Epithelial cell of proximal tubule (primary cell): Measurements from ENCODE around the gene ENTHD1. TPM values are rescaled to one million over a fixed set of nuclear protein-coding genes. Genes with fewer than 3 reads are reported as not detected.

Experiments
- DNase-seq: peaks from one replicate; pipeline ENCODE4 v3.0.0-alpha.2; 2011; ENCODE audit warnings: low read depth
- H3K4me3 ChIP-seq: 2 replicates; pipeline ENCODE4 v1.5.1; 2011; ENCODE audit warnings: low read depth, mild to moderate bottlenecking, low read length
- CTCF ChIP-seq: conservative IDR thresholded peaks from 2 replicates; pipeline ENCODE4 v1.5.1; 2012; ENCODE audit warnings: low read depth, mild to moderate bottlenecking, low read length
- total RNA-seq: library from RNA; depleted of rRNA; stranded (reverse); fragments of >200 nt; gene quantifications from 2 replicates; pipeline ENCODE4 v1.2.3, GENCODE V29; 2015

Gene ENTHD1
- total RNA-seq, 1 donor from 2014 or later, result not detected

GRCh38 chr22:39727541-39727940 lies 166.0 kb downstream of the ENTHD1 start:
- TF ChIP-seq CTCF, result no peak
- DNase-seq, result no peak
- H3K4me3 ChIP-seq, result no peak overlapping the region

- no peak overlapping the region for H3K4me3 ChIP-seq
- no peak for DNase-seq
- no peak for TF ChIP-seq CTCF
These were observed 168.1 kb downstream of the ENTHD1 start for GRCh38 chr22:39725351-39726035.

GRCh38 chr22:39724857-39725256 lies 168.7 kb downstream of the ENTHD1 start:
- DNase-seq, result no peak
- no peak overlapping the region for H3K4me3 ChIP-seq
- TF ChIP-seq CTCF, result no peak

GRCh38 chr22:39724390-39724789 lies 169.2 kb downstream of the ENTHD1 start:
- no peak overlapping the region for H3K4me3 ChIP-seq
- no peak for DNase-seq
- no peak for TF ChIP-seq CTCF

GRCh38 chr22:39723899-39724351 lies 169.6 kb downstream of the ENTHD1 start:
- TF ChIP-seq CTCF, result no peak
- no peak for DNase-seq
- H3K4me3 ChIP-seq, result no peak overlapping the region

- TF ChIP-seq CTCF, result no peak
- DNase-seq, result no peak
- H3K4me3 ChIP-seq, result no peak overlapping the region
These were observed 170.1 kb downstream of the ENTHD1 start for GRCh38 chr22:39723463-39723862.

GRCh38 chr22:39722501-39722900 lies 171.1 kb downstream of the ENTHD1 start:
- no peak for DNase-seq
- H3K4me3 ChIP-seq, result no peak overlapping the region
- TF ChIP-seq CTCF, result no peak
